Activated T-cell treated with anti-CD3 and anti-CD28 coated beads for 48 hours (primary cell): Measurements from ENCODE around the gene TBC1D22A.
"Not testable (repeated sequence)": the region's sequence is repeated elsewhere in the genome, so short reads cannot be mapped to it uniquely, and the experiment has no call there.

Experiments
- DNase-seq: peaks from one replicate; pipeline ENCODE4 v3.0.0-alpha.2; 2020; ENCODE audit warnings: low read depth

Gene TBC1D22A

GRCh38 chr22:47170511-47171440 is 408.3 kb downstream of the TBC1D22A start:
- not testable (repeated sequence) for DNase-seq

GRCh38 chr22:47171441-47172221 is 409.2 kb downstream of the TBC1D22A start:
- no peak for DNase-seq

- no peak for DNase-seq
These were observed 410.5 kb downstream of the TBC1D22A start for GRCh38 chr22:47172771-47173534.

GRCh38 chr22:47173535-47174021 is 411.1 kb downstream of the TBC1D22A start:
- no peak for DNase-seq

GRCh38 chr22:47174096-47174495 is 411.6 kb downstream of the TBC1D22A start:
- no peak for DNase-seq

- no peak for DNase-seq
These were observed 412.2 kb downstream of the TBC1D22A start for GRCh38 chr22:47174671-47175112.

GRCh38 chr22:47175151-47176025 is 412.9 kb downstream of the TBC1D22A start:
- no peak for DNase-seq

- DNase-seq, result no peak
These were observed 413.6 kb downstream of the TBC1D22A start for GRCh38 chr22:47176026-47176389.

GRCh38 chr22:47176573-47177333 is 414.3 kb downstream of the TBC1D22A start:
- no peak for DNase-seq

- no peak for DNase-seq
These were observed 414.9 kb downstream of the TBC1D22A start for GRCh38 chr22:47177334-47177815.

GRCh38 chr22:47178339-47178738 is 415.9 kb downstream of the TBC1D22A start:
- no peak for DNase-seq

- no peak for DNase-seq
These were observed 418.3 kb downstream of the TBC1D22A start for GRCh38 chr22:47180796-47181195.

- no peak for DNase-seq
These were observed 424.9 kb downstream of the TBC1D22A start for GRCh38 chr22:47187176-47187957.

- no peak for DNase-seq
These were observed 426.0 kb downstream of the TBC1D22A start for GRCh38 chr22:47188261-47189055.

- DNase-seq, result no peak
These were observed 426.8 kb downstream of the TBC1D22A start for GRCh38 chr22:47189056-47189916.

GRCh38 chr22:47190276-47190956 is 428.0 kb downstream of the TBC1D22A start:
- DNase-seq, result no peak
